Stimulated activated CD4-positive, alpha-beta T cell treated with anti-CD3 and anti-CD28 coated beads, Interleukin-12 subunit alpha, Interleukin-12 subunit beta, amount 100 ng/mL, for 4 hours (primary cell): ENCODE data around the gene FAM114A2.
"Not testable (repeated sequence)": the region's sequence is repeated elsewhere in the genome, so short reads cannot be mapped to it uniquely, and the experiment has no call there.

Experiments used
- DNase-seq: peaks from one replicate; pipeline ENCODE4 v3.0.0-alpha.2; 2020

Gene FAM114A2

DNA sequence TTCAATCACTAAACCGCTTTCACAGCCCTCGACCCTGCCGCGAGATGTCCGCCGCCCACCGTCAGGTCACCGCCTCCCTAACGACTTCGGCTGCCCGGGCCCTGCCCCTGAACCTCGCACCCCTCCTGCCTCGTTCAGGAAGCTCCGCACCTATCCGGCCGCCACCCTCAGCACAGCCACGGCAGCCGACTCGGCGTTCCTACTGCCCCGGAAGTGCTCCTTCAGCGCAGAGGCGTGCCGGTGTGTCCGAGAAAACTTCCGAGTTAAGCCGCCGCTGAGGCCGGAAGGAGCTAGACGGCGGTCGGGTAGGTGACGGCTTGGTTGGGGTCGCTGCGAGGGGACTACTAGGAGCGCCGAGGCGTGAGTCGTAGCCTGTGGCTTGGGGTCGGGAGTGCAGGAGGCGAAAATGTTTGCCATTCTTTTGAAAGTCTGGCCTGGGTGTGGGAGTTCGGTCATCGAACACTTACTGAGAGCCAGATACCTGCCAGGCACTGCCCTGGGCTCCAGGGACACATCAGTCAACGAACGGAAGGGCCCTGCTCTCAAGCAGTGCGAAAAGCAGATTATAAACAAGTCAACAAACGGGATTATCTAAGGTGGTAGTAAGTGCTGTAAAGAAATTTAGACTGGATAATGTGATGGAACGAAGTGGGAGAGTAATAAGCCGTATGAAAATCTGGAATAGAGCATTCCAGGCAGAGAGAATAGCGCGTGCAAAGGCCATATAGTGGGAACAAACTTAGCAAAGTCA lies at the start of gene FAM114A2, which contains the start of gene MFAP3:
TSS of gene FAM114A2 (minus strand) at position 204 of the 751 bp plus-strand sequence. CDS start 3,957 bp downstream, outside the sequence.
TSS of gene MFAP3 (plus strand) at position 261 of the 751 bp plus-strand sequence. CDS start 10,756 bp downstream, outside the sequence.
- peak; percentile 84 for DNase-seq

DNA sequence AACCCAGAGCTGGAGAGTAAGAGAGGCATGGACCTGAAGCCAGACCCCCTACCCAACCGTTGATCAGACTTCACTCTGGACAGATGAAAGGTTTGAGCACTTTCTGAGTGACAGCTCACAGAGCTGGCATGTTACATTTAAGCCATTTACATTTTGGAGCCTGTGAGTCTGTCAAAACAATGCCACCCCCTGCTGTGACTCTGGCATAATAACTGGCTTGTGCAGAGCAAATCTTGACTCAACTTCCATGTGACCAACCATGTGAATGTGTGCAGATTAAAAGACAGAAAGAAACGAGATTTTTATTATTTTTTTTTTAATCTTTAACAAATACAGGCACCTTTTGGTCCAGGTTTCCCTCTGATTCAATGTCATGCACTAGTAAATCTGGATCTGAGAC lies 48.5 kb upstream of the FAM114A2 start:
- no peak for DNase-seq

DNA sequence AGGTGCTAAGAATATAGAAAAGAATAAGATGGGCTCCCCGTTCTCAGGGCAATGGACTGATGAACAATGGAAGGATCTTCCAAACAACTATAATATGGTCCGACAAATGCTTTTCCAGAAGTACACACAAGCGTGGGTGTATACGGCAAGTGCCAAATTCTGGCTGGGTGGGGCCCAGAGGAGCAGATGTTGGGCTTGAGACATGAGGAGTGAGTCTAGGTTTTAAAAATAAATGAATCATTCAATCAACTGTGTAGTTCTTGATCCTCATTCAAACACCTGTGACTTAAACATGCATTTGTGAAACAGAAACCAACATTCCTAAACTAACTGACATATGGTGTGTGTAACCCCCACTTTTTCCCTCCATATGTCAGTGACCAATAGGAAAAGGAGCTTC lies 47.9 kb upstream of the FAM114A2 start:
- DNase-seq: no peak

DNA sequence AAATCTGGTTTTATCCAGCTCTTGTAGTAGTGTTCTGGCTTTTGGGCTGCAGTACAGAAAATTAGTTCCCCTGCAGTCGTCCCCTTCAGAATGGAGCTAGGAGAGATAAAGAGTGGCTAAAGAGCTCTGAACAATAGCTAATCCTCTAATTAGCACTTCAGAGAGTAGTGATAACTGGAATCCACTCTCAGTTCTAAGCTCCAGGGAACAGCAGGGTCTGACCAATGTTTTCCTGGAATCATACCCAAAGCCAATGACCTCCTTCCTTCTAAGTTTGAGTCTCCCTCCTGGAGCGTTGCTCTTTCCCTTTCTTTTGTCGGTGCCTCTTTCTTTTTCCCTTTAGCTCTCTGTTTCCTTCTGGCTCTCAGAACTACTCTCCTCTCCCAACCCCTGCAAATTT lies 47.4 kb upstream of the FAM114A2 start:
- no peak for DNase-seq

DNA sequence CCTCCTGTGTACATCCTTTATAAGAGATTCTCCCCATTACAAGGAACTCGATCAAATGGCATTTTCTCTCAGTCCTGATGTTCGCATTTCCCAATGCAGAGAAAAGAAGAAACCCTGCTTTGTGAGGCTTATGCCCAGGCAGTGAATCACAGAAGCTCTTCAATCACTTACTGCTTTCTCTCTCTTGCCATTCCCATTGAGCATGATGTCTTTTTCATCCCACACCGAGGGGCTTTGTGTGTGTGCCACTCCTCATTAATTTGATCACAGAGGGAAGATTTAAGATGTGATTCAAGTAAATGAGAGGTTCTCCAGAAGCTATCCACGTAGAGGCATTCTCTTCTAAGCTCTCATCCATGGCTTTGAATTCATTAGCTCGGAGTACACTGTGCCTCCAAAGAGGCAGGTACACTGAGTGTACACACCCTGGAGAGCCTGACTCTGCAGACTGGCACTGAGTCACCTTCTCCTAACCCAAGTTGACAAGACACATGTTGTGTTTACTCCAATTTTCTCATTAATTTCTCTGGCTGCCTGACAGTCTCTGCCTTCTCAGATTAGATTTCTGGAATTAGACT lies 45.4 kb upstream of the FAM114A2 start:
- no peak for DNase-seq

DNA sequence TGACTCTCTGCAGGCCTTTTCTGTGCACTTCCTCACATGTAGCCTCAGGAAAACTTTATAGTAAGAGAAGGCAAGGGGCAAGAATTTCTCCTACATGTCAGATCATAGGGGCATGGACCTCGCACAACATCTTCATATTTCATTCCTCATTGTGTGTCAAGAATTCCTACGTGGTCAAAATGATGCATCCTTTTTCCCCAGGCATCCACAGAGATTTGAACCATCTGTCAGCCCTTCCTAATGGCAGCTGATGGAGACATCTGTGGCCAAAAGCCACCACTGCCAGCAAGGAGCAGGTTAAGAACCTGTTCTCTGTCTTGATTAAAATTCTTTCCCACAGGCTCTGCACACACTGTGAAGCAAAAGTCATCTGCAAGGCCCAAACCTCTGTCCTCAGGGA lies 42.5 kb upstream of the FAM114A2 start:
- no peak for DNase-seq

GRCh38 chr5:154078272-154078671 lies 39.6 kb upstream of the FAM114A2 start:
- no peak for DNase-seq

DNA sequence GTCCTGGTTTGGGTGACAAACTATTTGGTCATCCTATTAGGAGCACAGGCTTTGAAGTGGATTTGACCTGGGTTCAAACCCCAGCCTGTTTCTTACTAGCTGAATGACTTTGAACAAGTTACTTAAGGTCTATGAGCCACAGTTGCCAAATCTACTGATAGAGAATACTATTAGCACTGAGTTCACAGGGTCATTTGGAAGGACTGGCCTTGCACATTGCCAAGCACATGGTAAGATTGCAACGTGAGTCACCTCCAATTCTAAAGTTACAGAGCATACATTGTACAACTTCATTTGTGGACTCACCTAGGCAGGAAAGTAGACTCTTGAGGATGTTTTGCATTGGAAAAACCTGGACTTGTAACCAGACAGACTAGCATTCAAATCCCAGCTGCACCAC lies 39.0 kb upstream of the FAM114A2 start:
- no peak for DNase-seq

GRCh38 chr5:154076240-154076922 lies 37.7 kb upstream of the FAM114A2 start:
- no peak for DNase-seq

- DNase-seq: peak; percentile 80
These were observed 33.9 kb upstream of the FAM114A2 start for GRCh38 chr5:154072414-154073171.

DNA sequence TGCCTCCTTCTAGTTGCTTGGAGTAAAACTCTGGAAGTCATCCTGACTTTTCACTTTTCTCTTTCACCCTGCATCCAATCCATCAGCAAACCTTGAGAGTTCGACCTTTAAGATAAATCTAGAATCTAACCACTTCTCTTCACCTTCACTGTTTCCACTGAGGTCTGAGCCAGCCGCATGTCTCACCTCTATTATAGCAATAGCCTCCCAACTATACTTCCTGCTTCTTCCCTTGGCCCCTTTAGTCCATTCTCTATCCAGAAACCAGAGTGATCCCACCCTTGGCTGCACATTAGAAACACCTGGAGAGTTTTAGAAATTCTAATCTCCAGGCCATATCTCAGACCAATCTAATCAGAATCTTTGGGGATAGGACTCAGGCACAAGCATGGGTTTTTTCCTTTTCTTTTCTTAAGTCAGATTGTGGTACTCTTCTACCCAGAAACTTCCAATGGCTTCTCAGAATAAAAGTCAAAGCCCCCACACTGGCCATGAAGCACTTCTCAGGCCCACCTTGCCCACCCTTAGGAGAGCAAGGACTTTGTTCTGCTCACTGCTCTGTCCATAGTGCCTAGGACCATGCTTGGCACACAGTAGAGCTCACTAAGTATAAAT lies 33.2 kb upstream of the FAM114A2 start:
- no peak for DNase-seq

- not testable (repeated sequence) for DNase-seq
These were observed 31.1 kb upstream of the FAM114A2 start for GRCh38 chr5:154069854-154070253.

DNA sequence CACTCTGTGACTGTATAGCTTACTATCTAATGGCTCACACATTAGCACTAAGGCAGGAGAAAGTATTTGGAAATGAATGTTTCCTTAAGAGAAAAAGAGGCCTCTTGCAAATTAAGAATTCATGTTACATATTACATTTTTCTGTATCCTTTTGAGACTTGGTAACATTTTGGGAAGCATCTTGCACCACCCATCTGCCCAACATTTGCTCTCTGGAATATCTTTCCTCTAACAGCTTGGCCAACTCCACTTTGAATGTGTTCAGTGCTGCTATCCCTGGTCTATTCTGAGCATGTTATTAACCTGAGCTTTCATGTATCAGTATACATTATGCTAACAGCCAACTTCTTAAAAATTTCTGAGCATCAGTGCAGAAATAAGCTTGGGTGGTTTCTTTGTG lies 27.3 kb upstream of the FAM114A2 start:
- DNase-seq: no peak

DNA sequence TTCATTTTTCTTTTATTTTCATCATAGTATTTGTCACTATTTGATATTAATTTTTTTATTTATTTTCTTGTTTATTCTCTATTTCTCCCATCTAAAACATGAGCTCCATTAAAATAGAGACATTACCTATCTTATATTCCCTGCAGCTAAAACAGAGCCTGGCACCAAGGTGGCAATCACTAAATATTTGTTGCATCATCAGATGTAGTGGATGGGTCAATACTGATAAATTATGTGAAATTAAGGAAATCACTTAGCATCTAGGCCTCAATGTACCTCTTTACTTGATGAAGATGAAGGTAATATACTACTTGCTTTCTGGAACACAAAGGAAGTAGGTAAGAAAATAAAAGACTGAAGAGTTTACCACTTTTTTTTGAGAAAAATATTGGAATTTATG lies 24.7 kb upstream of the FAM114A2 start:
- DNase-seq: no peak

DNA sequence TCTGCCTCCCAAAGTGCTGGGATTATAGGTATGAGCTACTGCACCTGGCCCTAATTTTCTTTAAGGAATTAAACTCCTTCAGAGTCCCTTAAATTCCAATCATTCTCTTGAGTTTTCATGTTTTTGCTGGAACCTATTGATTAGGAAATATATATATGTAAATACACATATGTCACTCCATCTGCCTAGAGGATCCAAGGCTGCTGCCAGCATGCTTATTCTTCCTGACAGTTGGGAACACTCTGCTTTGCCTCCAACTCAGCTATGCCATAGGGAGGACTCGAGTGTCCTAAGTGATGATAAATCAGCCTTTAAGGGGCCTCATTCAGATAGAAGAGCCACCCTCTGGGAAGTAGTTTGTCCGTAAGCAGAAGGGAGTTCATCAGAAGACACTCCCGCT lies 21.9 kb upstream of the FAM114A2 start:
- DNase-seq: no peak

DNA sequence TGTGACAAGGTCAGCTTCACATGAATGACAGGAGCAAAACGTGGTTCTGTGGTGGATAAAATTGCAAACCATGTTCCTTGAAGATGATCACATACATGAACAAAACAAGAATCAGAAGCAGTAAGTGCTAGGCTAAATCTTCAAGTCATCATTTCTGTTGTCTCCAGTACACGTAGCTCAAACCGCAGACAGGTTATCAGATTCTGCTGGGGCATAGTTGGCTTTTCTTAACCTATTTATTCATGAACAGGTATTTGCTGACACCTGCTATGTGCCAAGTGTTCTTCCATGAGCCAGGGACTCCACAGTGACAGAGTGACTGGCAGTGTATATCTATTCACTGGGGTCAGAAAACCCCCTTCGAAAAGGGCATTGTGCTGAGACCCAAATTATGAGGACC lies 20.9 kb upstream of the FAM114A2 start:
- DNase-seq: no peak

DNA sequence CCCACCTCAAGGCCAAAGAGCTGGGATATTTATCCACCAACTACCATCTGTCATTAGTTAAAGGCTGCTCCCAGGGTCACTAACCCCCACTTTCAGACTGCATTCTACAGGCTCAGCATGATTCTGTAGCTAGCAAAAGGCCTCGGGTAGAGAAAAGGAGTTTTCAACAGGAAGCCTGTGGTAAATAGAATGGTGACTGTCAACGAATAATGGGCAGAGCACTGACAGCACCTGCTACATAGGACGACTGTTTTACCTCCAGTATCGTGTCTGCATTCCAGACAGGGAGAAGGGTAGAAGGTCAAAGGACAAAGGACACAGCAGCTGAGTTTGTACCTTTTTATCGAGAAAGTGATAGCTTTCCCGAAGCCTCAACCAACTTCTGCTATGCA lies 20.3 kb upstream of the FAM114A2 start:
- no peak for DNase-seq

GRCh38 chr5:154058055-154059038 lies 19.6 kb upstream of the FAM114A2 start:
- DNase-seq: no peak

DNA sequence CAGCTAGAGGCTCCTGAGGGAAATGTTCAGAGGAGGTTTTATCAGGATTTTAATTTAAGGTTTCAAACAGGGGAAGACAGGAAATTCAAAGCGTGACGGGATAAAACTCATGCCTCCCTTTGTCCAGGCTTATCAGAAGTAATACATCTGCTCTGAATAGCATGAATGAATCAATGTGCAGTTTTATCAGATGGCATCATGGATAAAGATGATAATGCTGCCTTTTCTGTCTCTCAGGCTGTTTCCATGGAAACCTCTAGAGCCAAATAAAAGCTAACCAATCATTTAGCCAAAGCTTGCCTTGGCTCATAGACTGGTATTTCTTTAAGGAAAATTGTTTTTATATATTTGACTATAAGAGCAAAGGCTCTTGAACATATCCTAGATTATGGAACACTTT lies 16.5 kb upstream of the FAM114A2 start:
- no peak for DNase-seq

DNA sequence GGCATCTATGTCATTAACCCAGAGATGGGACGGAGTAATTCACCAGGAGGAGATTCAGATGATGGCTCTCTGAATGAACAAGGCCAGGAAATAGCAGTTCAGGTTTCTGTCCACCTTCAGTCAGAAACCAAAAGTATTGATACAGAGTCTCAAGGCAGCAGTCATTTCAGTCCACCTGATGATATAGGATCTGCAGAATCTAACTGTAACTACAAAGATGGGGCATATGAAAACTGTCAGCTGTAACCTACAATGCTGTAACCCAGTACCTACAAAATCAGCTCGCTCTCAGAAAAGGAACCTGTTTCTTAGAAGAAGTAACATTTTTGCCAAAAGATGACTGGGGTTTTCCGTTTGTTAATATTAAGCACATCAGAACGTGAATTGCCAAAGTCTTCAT lies 14.8 kb upstream of the FAM114A2 start:
- no peak for DNase-seq

DNA sequence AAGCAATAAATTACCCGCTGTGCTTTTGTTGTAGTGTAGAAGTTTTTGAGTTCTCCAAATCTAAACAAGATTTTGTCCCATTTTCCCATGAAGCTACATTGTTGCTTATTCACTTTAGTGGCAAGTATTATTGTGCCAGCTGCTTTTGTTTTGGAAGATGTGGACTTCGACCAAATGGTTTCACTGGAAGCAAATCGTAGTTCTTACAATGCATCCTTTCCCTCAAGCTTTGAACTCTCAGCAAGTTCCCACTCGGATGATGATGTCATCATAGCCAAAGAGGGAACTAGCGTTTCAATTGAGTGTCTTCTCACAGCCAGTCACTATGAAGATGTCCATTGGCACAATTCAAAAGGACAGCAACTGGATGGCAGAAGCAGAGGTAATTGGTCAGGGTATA lies 10.9 kb upstream of the FAM114A2 start:
- DNase-seq: no peak

GRCh38 chr5:154047324-154047723 lies 8.6 kb upstream of the FAM114A2 start:
- DNase-seq: no peak
